ENCODE results near the gene CIAO3. TPM values are rescaled to one million over a fixed set of nuclear protein-coding genes. Genes with fewer than 3 reads are reported as not detected.
A peak's percentile ranks its signal among the peaks of the same experiment; 100 is the strongest.

CIAO3 gene
- polyA plus RNA-seq = 10 to 100 TPM; 21.9 to 41.2 TPM

DNA sequence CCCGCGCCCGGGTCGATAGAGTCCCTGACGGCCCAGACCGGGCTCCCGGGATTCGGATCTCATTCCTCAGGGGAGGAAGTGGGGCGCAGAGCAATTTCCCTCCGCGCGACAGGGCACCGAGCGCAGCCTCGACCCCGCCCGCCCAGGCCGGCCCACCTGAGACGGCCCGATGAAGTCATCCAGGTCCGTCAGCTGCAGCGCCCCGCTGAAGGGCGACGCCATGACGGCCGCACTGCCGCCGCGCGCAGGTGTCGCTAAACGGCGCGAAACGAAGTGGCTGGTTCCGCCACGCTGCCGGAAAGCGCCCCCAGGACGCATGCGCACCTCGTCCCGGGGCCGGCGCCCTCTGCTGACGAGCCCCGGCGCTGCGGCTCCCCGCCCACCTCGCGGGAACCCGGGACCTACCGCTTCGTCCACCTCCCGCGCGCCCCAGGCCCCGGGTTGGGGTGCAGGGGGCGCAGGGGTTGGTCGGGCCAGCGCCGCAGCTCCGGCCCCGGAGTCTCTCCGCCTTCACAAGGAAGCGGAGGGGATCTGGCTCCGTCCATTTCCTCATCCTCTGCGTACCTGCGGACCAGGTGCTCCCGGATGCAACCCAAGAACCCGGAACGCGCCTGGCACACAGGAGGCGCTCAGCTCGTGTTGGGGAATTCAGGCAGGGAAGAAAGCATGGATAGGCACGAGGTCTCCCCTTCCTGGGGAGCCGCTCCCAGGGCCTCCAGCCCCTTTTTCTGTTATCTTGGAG lies at the start of gene CIAO3:
Gene CIAO3, minus strand, starts transcription at position 234 of the 742 bp plus-strand sequence. Its CDS starts 12 bp downstream, at position 222.
- Histone ChIP-seq H3K4me1 (ENCODE audit: control insufficient read depth in 2 of 2, insufficient read depth in 2 of 2, low read length in 1 of 2) (peaks cover 0 to 10% of the 10 kb centered on the region in 2 donors), H3K9me3 (ENCODE audit: control insufficient read depth in 2 of 2, insufficient read depth in 1 of 2, low read depth in 1 of 2, low read length in 1 of 2) (no peaks in the 10 kb centered on the region), H3K36me3 (ENCODE audit: control insufficient read depth in 2 of 2, insufficient read depth in 2 of 2, low read length in 1 of 2) (peaks cover 0 to 21% of the 10 kb centered on the region in 2 donors), H3K27me3 (ENCODE audit: control insufficient read depth in 1 of 2, insufficient read depth in 2 of 2, low read length in 2 of 2) (no peaks in the 10 kb centered on the region), H3K4me3 (ENCODE audit: low read depth in 1 of 2, low read length in 2 of 2) (peak within 1 kb of the TSS; percentile 79 to 92), H3K27ac (ENCODE audit: low read depth in 2 of 2, low read length in 1 of 2) (peak within 1 kb of the TSS; percentile 45 to 72)
- WGBS, 2 donors = 0 to 1% methylated on average over 77 to 79 of the region's 79 CpGs

DNA sequence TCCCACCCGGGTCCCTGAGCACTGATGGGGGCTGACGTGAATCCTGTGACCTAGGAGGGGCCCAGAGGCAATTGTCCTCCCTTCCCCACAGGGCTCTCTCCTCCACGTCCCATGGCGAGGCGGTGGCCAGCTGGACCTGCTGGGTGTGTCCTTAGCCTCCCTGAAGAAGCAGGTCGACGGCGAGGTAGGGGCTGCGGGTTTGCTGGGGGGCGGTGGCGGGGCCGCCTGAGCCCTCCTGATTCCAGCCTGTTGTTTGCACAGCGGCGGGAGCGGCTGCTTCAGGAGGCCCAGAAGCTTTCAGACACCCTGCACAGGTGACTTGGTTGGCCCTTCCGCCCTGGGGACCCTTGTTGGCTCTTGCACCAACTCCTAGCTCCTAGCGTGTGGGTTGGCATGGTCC lies 49.3 kb upstream of the CIAO3 start:
- Histone ChIP-seq H3K27me3 (ENCODE audit: control insufficient read depth in 1 of 2, insufficient read depth in 2 of 2, low read length in 2 of 2) (no peaks in the 10 kb centered on the region), H3K9me3 (ENCODE audit: control insufficient read depth in 2 of 2, insufficient read depth in 1 of 2, low read depth in 1 of 2, low read length in 1 of 2) (no peaks in the 10 kb centered on the region), H3K4me1 (ENCODE audit: control insufficient read depth in 2 of 2, insufficient read depth in 2 of 2, low read length in 1 of 2) (peaks cover 8 to 21% of the 10 kb centered on the region in 2 donors), H3K4me3 (ENCODE audit: low read depth in 1 of 2, low read length in 2 of 2) (no peak overlapping the region), H3K36me3 (ENCODE audit: control insufficient read depth in 2 of 2, insufficient read depth in 2 of 2, low read length in 1 of 2) (peaks cover 0 to 24% of the 10 kb centered on the region in 2 donors), H3K27ac (ENCODE audit: low read depth in 2 of 2, low read length in 1 of 2) (no peak overlapping the region)
- WGBS, 2 donors = 91 to 96% methylated on average over 17 of the region's 17 CpGs

DNA sequence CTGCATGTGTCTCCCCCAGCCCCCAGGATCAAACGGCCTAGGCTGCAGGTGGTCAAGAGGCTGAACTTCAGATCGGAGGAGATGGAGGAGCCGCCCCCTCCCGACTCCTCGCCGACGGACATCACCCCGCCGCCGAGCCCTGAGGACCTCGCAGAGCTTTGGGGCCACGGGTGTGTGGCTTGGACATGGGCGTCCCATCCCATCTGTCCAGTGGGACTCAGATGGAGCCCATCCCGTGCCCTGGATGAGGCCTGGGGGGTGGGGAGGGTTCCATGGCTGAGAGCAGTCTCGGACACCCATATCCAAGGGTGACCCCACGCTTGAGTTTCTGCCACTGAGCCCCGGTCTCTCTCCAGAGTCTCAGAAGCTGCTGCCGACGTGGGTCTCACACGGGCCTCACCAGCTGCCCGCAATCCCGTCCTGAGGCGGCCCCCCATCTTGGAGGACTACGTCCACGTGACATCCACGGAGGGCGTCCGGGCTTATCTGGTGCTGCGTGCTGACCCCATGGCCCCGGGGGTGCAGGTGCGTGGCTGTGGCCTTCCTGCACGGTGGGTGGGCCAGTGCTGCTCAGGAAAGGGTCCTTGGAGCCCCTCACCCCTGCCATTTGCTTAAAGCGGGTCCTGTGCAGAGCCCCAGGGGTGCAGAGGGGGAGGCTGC lies 48.5 kb upstream of the CIAO3 start:
- 71 to 75% methylated on average over 33 of the region's 33 CpGs for WGBS, 2 donors
- Histone ChIP-seq H3K9me3 (ENCODE audit: control insufficient read depth in 2 of 2, insufficient read depth in 1 of 2, low read depth in 1 of 2, low read length in 1 of 2) (no peaks in the 10 kb centered on the region), H3K27ac (ENCODE audit: low read depth in 2 of 2, low read length in 1 of 2) (no peak overlapping the region), H3K4me1 (ENCODE audit: control insufficient read depth in 2 of 2, insufficient read depth in 2 of 2, low read length in 1 of 2) (peaks cover 8 to 21% of the 10 kb centered on the region in 2 donors), H3K4me3 (ENCODE audit: low read depth in 1 of 2, low read length in 2 of 2) (peak overlapping the region; percentile 58 to 78), H3K36me3 (ENCODE audit: control insufficient read depth in 2 of 2, insufficient read depth in 2 of 2, low read length in 1 of 2) (peaks cover 0 to 24% of the 10 kb centered on the region in 2 donors), H3K27me3 (ENCODE audit: control insufficient read depth in 1 of 2, insufficient read depth in 2 of 2, low read length in 2 of 2) (no peaks in the 10 kb centered on the region)

DNA sequence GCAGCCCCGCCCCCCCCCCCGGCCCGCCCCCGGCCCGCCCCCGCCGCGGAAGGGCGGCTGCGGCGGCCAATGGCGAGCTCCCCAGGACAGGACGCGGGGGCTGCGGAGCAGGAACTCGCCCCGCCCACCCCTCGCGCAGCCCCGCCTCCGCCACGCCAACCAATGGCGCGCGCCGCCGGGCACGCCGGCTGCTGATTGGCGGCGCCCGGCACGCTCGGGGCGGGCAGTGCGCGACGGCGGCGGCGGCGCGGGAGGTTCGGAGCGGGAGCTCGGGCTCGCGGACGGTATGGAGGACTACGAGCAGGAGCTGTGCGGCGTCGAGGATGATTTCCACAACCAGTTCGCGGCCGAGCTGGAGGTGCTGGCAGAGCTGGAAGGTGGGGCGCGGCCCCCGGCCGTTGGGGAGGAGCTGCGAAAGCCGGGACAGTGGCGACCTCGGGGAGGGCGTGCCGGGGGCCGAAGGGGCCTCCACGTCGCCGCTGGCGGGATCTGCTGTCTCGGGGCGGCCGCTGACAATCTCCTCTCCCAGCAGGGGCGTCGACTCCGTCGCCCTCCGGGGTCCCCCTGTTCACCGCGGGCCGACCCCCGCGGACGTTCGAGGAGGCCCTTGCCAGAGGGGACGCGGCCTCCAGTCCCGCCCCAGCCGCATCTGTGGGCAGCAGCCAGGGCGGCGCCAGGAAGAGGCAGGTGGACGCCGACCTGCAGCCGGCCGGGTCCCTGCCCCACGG lies 47.8 kb upstream of the CIAO3 start, which contains the start of gene CHTF18:
Gene CHTF18, plus strand, starts transcription at position 222 of the 728 bp plus-strand sequence. Its CDS starts 65 bp downstream, at position 287.
- Histone ChIP-seq H3K4me1 (ENCODE audit: control insufficient read depth in 2 of 2, insufficient read depth in 2 of 2, low read length in 1 of 2) (peaks cover 12 to 26% of the 10 kb centered on the region in 2 donors), H3K27me3 (ENCODE audit: control insufficient read depth in 1 of 2, insufficient read depth in 2 of 2, low read length in 2 of 2) (no peaks in the 10 kb centered on the region), H3K27ac (ENCODE audit: low read depth in 2 of 2, low read length in 1 of 2) (peak within 1 kb of the TSS; percentile 59 to 69), H3K36me3 (ENCODE audit: control insufficient read depth in 2 of 2, insufficient read depth in 2 of 2, low read length in 1 of 2) (peaks cover 0 to 24% of the 10 kb centered on the region in 2 donors), H3K9me3 (ENCODE audit: control insufficient read depth in 2 of 2, insufficient read depth in 1 of 2, low read depth in 1 of 2, low read length in 1 of 2) (no peaks in the 10 kb centered on the region), H3K4me3 (ENCODE audit: low read depth in 1 of 2, low read length in 2 of 2) (peak within 1 kb of the TSS; percentile 88 to 91)
- 0 to 1% methylated on average over 64 to 97 of the region's 97 CpGs for WGBS, 2 donors

DNA sequence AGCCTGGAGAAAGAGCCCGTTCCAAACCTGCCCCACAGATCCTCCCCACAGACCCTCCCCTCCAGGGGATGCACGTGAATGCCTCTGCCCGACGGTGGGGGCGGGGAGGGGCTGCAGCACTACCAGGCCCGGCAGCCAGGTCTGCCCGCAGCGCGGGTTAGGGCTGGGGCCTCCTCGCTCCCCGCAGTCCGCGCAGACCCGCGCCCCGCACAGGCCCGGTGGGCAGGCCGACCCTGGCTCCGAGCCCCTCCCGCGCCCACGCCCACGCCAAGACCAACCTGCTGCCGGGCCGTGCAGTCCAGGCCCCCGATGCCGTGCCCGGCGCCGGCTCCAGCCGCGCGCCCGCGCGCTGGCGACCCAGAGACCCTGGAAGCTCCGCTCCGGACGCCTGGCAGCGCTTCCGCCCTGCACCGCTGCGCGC lies 47.2 kb upstream of the CIAO3 start, which contains the start of gene RPUSD1:
Gene RPUSD1, minus strand, starts transcription at position 404 of the 421 bp plus-strand sequence. CDS start 644 bp downstream, outside the sequence.
- H3K27me3 ChIP-seq (ENCODE audit: control insufficient read depth in 1 of 2, insufficient read depth in 2 of 2, low read length in 2 of 2) = no peaks in the 10 kb centered on the region
- no peaks in the 10 kb centered on the region for H3K9me3 ChIP-seq (ENCODE audit: control insufficient read depth in 2 of 2, insufficient read depth in 1 of 2, low read depth in 1 of 2, low read length in 1 of 2)
- peaks cover 0 to 19% of the 10 kb centered on the region in 2 donors for H3K36me3 ChIP-seq (ENCODE audit: control insufficient read depth in 2 of 2, insufficient read depth in 2 of 2, low read length in 1 of 2)
- H3K4me1 ChIP-seq (ENCODE audit: control insufficient read depth in 2 of 2, insufficient read depth in 2 of 2, low read length in 1 of 2) = peaks cover 12 to 31% of the 10 kb centered on the region in 2 donors
- WGBS, 2 donors = 0 to 1% methylated on average over 41 to 45 of the region's 45 CpGs
- H3K4me3 ChIP-seq (ENCODE audit: low read depth in 1 of 2, low read length in 2 of 2) = peak within 1 kb of the TSS; percentile 88 to 91
- H3K27ac ChIP-seq (ENCODE audit: low read depth in 2 of 2, low read length in 1 of 2) = peak within 1 kb of the TSS; percentile 59 to 69

DNA sequence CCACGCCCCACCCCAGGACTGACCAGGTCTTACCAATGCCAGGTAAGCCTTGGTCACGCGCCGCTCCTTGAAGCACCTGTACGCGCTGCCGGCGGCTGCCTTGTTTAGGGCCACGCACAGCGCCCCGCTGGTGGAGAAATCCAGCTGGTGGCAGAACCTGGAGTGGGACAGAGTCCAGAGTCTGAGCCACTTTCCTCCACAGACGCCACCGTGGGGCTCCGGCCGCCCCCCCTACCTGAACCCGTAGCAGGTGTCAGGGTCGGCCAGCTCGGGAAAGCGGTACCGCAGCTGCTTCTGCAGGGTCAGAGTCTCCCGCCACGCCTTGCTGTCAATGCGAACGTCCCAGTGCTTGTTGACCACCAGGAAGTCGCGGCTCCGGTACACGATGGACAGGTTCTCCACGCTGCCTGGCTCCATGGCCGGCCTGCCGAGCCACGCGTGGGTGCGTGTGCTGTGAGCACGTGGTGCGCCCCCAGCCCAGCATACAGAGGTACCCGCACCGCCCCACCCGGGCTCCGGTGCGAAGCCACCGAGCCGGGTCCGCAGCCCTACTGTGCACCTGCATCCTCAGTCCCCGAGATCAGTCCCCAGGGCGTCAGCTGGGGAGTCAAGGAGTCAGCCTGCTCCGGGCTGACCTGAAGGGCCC lies 46.6 kb upstream of the CIAO3 start:
- Histone ChIP-seq H3K27me3 (ENCODE audit: control insufficient read depth in 1 of 2, insufficient read depth in 2 of 2, low read length in 2 of 2) (peaks cover 0 to 2% of the 10 kb centered on the region in 2 donors), H3K27ac (ENCODE audit: low read depth in 2 of 2, low read length in 1 of 2) (no peak overlapping the region)
- 32 to 33% methylated on average over 47 of the region's 47 CpGs for WGBS, 2 donors

DNA sequence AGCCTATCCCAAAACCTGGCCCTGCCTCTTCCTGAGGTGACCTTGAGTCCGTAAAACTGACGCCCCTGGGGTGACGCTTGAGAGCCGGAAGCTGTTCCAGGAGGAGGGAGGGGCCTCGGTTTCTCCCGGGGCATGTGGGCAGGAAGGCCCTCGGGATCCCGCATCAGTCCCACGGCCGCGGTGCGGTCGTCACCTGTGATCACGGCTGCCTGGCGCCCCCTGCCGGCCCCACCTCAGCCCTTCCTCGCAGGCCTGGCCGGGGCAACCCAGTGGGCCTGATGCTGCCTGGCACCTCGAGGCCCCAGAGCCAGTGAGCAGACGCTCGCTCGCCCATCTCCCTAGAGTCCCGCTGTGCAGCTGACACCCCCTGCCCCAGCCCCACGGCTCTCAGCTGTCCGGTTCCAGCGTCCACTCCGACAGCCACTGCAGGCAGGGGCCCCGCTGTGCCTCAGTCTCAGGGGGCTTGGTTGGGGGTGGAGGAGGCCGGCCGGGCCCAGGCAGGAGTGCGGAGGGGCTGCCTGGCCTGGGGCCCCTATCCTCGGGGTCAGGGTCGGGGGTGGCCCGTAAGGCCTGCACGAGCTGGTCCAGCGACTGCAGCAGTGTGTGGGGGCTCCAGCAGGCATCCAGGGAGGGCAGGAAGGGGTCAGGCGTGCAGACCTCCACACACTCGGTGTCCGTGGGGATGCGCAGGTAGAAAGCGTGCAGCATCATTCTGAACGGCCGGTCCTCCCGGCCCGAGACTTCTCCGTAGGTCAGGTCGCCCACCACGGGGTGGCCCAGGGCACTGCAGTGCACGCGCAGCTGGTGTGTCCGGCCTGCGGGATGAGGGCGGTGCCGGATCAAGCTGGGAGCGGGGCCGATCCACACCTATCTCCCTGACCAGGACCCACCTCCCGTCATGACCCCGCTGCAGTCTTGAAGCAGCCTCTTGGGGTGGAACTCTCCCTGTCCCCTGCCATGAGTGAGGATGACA lies 45.1 kb upstream of the CIAO3 start:
- H3K27ac ChIP-seq (ENCODE audit: low read depth in 2 of 2, low read length in 1 of 2) = no peak overlapping the region
- H3K4me1 ChIP-seq (ENCODE audit: control insufficient read depth in 2 of 2, insufficient read depth in 2 of 2, low read length in 1 of 2) = peaks cover 12 to 39% of the 10 kb centered on the region in 2 donors
- H3K36me3 ChIP-seq (ENCODE audit: control insufficient read depth in 2 of 2, insufficient read depth in 2 of 2, low read length in 1 of 2) = peaks cover 0 to 8% of the 10 kb centered on the region in 2 donors
- H3K9me3 ChIP-seq (ENCODE audit: control insufficient read depth in 2 of 2, insufficient read depth in 1 of 2, low read depth in 1 of 2, low read length in 1 of 2) = no peaks in the 10 kb centered on the region
- WGBS, 2 donors = 63 to 64% methylated on average over 56 to 58 of the region's 58 CpGs
- H3K27me3 ChIP-seq (ENCODE audit: control insufficient read depth in 1 of 2, insufficient read depth in 2 of 2, low read length in 2 of 2) = peaks cover 0 to 4% of the 10 kb centered on the region in 2 donors
- H3K4me3 ChIP-seq (ENCODE audit: low read depth in 1 of 2, low read length in 2 of 2) = no peak overlapping the region

More for the DNA sequence above, 46.6 kb upstream of the CIAO3 start:
- Histone ChIP-seq H3K36me3 (ENCODE audit: control insufficient read depth in 2 of 2, insufficient read depth in 2 of 2, low read length in 1 of 2) (peaks cover 0 to 19% of the 10 kb centered on the region in 2 donors), H3K9me3 (ENCODE audit: control insufficient read depth in 2 of 2, insufficient read depth in 1 of 2, low read depth in 1 of 2, low read length in 1 of 2) (no peaks in the 10 kb centered on the region), H3K4me3 (ENCODE audit: low read depth in 1 of 2, low read length in 2 of 2) (peak overlapping the region; percentile 88 to 91), H3K4me1 (ENCODE audit: control insufficient read depth in 2 of 2, insufficient read depth in 2 of 2, low read length in 1 of 2) (peaks cover 12 to 37% of the 10 kb centered on the region in 2 donors)

DNA sequence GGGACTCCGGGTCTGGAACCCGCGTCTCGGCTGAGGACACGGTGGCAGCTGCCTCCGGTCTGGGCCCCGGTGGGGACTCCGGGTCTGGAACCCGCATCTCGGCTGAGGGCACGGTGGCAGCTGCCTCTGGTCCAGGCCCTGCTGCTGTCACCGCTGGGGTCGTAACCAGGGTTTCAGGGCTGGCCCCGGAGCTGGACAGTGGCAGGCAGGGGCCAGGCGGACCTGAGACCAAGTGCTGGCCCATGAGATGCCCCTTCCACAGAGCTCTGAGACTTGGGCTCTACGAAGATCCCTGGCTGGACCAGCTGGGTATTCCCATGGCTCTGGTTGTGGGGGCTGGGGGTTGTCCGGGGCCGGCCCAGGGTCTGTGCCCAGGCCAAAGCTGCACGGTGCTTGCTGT lies 43.6 kb upstream of the CIAO3 start:
- peaks cover 12 to 37% of the 10 kb centered on the region in 2 donors for H3K4me1 ChIP-seq (ENCODE audit: control insufficient read depth in 2 of 2, insufficient read depth in 2 of 2, low read length in 1 of 2)
- H3K27me3 ChIP-seq (ENCODE audit: control insufficient read depth in 1 of 2, insufficient read depth in 2 of 2, low read length in 2 of 2) = peaks cover 0 to 4% of the 10 kb centered on the region in 2 donors
- peaks cover 0 to 8% of the 10 kb centered on the region in 2 donors for H3K36me3 ChIP-seq (ENCODE audit: control insufficient read depth in 2 of 2, insufficient read depth in 2 of 2, low read length in 1 of 2)
- WGBS, 2 donors = 89 to 92% methylated on average over 19 of the region's 19 CpGs
- no peaks in the 10 kb centered on the region for H3K9me3 ChIP-seq (ENCODE audit: control insufficient read depth in 2 of 2, insufficient read depth in 1 of 2, low read depth in 1 of 2, low read length in 1 of 2)
- H3K4me3 ChIP-seq (ENCODE audit: low read depth in 1 of 2, low read length in 2 of 2) = no peak overlapping the region
- H3K27ac ChIP-seq (ENCODE audit: low read depth in 2 of 2, low read length in 1 of 2) = no peak overlapping the region

Measured in esophagus (tissue), 2 donors.